IPS DF 19.7 (cell line): ENCODE data around the gene ATIC.
A peak's percentile ranks its signal among the peaks of the same experiment; 100 is the strongest.
"Not testable (repeated sequence)": the region's sequence is repeated elsewhere in the genome, so short reads cannot be mapped to it uniquely, and the experiment has no call there.

Source experiments
- DNase-seq: peaks from one replicate; pipeline ENCODE4 v3.0.0-alpha.2; 2013; ENCODE audit warnings: low read depth, low spot score

Gene ATIC

DNA sequence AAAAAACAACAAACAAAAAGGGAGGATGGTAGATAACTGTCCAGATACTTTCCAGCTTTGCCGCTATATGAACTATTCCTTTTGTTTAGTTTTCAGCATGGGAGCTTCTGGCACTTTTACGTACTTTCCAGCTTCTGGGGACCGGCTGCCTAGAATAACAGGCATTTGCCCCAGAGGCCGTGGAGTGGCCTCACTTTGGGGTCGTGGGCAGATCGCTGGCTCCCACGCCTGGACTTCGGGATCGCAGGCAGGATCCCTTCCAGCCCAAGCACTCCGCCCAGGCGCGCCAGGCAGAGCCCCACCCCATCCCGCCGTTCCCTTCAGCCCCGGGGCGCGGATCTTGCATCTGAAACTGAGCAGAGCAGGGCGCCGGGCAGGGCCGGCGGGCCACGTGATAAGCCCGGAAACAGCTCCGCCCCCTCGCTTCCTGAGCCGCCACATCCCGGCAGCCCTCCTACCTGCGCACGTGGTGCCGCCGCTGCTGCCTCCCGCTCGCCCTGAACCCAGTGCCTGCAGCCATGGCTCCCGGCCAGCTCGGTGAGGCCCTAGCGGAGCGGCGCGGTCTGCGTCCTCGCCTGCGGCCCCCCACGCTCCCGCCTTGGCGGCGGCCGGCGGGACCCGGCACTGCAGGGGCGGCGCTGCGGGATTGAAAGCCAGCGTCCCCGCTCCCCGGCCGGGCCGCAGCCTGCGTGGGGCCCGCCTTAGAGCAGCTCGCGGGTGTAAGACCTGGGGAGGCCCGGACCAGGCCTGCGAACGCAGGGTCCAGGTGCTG is at the start of gene ATIC:
Gene ATIC (plus strand): TSS at position 435 of the 772 bp plus-strand sequence. CDS start 84 bp downstream, at position 519.
- DNase-seq = peak; percentile 74

DNA sequence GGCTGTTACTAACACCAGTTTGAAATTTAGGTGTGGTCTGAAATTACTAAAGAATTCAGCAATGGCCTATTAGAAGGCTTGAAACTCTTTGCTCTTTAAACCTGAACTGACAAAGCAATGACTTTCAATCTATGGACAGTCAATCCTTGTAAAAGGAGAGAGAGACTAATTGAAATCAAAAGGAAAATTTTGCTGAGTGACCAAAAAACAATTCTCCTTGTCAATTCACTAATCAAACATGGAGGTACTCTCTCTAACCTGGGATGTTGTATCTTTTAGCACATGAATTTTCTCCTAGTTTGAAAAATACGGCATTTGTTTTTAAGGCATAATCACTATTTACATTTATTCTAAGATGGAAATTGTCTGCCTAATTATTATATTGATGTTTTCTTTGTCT is 49.6 kb upstream of the ATIC start:
- DNase-seq = no peak

DNA sequence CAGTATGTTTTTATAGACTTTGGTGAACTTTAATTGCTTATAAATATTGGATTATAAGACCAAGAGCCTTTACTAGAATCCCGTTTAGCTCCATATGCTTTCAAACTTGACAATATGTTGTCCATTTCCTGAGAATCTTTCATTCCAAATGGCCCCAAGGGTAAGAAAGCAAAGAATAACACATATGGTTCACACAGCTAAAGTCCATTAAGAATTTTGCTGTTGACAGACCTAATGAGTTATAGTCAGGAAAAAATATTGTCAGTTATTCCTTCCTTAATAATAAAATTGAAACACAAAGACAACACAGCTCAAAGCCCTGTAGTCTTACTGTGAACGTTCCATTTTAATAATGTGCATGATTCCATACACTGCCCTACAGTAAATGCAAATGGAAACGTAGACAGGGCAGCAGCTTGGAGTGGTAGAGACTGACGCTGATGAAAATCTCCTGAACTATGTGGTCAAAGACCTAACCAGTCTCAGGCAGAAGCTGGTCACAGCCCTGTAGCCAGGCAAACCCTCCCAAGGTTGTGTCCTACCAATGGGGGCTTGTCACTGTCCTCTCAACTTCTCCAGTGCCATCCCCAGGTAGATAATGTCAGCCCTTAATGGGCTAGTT is 49.0 kb upstream of the ATIC start:
- DNase-seq = no peak

DNA sequence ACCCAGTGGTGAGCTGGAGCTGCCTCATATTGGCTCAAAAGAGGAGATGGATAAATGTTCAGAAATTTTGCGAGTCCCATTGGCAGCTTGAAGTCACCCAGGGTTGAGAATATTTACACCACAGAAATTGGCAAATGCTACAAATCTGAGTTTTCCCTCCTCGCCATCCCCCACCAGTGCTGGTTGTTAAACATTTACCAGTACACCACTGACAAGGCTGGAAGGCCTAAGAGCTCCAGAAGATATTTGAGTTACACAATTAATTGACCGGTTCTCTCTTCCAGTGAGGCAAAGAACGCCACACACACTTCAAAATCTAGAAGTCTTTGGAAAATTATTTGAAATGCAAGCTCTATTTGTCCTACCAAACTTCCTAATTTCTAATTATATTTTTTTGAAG is 47.5 kb upstream of the ATIC start:
- no peak for DNase-seq

DNA sequence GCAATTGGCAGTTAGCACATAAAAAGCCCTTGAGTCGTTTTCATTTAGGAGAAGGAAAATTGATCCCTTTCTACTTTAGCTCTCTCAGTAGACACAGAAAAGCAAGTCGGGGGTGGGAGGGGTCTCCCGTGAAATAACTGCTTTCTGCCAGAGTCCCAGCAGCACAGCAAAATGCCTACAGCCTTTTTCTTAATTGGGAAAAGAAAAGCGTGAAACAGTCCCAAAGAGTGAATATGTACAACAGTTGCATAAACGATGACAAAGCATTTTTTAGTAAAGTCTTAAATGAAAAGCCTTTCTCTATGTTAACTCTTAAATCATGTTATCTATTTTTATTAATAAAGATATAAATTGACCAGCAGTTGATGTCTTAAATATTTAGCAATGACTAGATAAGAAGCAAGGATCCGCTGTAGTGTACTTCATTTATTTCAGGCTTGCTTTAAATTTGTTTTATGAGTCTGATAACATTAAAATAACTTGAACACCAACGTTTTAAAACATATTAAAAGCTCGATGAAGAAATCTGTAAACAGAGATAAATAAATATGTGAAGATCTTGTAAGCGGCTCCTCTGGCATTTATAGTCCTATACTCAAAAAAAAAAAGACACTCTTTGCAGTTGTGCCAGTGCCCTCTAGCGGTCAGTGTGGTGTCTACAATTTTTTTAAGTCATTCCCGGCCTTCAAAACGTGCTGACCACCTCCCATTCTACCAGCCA is 42.3 kb upstream of the ATIC start:
- DNase-seq = no peak

DNA sequence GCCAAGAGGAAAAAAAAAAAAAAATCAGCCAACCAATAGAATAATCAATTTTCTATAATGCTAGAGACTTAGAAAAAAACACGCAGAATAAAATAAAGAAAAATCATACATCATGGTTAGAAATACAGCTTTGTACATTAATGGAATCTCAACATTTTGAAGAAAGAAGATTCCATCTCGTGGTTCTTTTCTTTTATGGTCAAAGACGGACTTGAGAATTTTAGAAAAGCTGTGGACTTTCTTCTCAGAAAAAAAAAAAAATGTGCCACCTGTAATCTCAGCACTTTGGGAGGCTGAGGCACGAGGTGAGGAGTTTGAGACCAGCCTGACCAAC is 41.8 kb upstream of the ATIC start:
- DNase-seq = no peak

DNA sequence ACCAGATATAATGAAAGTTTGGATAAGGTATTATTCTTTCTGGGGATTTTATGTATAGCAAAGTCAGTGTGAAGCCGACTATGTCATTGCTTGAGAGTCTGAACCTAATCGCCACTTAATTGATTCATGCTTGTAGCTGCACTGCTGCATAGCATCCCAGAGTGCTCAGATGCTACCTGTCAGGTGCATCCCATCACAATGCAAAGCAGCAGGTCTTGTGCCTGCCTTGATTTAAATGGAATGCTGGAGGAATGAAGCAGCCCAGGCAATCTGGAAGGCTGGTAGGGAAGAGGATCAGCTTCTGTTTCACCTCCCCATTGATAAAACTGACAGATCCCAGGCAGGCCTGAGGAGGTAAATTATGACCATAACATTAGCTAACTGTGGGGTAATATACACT is 40.4 kb upstream of the ATIC start:
- peak; percentile 28 for DNase-seq

DNA sequence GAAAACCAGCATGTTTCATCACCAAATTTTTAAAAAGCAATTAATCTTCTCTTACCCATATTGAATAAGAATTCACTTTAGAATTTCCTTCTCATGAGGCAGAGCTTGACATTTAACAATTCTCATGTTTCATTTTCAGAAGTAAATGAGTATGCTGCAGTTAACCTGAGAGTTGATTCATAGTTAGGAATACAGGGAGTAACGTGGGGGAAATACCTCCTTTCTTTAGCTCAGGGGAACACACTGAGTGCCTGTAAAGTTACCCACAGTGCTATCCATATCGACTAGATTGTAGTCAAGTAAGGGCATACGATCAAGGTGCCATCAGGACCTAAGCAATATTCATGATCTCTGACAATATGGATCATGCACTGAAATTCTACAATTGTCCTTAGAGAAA is 38.9 kb upstream of the ATIC start:
- DNase-seq = no peak

DNA sequence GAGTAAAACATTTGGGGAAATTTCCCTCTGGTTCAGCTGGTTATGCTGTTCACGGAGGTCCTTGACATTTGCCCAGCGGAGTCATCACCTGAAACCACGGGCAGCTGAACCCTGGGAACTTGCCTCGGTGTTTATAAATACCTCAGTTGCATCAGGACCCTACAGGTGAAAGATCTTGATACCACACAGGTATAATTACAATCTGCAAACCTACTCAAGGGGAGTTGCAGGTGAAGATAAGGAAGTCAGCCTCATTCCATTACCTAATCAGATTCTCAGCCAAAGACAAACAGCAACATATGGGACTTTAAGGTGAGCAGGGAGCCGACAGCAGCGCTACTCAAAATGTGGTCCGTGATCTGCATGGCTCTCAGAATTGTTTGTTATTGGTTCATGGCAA is 37.0 kb upstream of the ATIC start:
- DNase-seq = no peak

DNA sequence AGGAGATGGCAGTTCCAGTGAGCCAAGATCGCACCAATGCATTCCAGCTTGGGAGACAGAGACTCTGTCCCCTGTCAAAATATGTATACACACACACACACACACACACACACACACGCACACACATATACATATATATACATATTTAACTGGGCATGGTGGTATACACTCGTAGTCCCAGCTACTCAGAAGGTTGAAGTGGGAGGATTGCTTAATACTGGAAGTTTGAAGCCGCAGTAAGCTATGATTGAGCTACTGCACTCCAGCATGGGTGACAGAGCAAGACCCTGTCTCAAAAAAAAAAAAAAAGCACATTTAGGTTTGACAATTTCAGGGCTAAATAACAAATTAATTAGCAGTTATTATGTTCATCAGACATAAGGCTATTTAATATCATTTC is 36.0 kb upstream of the ATIC start:
- DNase-seq = no peak

DNA sequence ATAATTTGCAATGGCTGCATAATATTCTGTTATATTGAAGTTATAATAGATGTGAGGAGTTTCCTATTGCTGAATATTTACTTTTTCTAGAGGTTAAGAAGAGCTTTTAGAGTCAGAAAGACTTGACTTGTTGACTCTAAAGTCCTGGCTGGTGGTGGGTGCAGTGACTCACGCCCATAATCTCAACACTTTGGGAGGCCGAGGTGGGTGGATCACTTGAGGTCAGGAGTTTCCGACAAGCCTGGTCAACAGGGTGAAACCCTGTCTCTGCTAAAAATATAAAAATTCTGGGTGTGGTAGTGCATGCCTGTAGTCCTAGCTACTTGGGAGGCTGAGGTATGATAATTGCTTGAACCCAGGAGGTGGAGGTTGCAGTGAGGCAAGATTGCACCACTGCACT is 33.9 kb upstream of the ATIC start:
- DNase-seq = no peak

DNA sequence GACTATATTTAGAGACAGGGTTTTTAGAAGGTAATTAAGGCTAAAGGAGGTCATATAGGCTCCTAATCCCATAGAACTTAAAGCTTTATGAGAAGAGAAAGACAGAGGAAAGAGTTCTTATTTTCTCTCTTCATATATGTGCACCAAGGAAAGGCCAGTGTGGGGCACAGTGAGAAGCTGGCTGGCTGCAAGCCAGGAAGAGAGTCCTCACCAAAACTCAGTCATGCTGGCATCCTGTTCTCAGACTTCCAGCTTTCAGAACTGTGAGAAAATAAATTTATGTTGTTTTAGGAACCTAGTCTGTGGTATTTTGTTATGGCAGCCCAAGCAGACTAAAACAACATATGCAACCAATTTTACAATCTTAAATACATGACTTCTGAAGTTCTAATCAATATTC is 31.5 kb upstream of the ATIC start:
- DNase-seq = no peak

DNA sequence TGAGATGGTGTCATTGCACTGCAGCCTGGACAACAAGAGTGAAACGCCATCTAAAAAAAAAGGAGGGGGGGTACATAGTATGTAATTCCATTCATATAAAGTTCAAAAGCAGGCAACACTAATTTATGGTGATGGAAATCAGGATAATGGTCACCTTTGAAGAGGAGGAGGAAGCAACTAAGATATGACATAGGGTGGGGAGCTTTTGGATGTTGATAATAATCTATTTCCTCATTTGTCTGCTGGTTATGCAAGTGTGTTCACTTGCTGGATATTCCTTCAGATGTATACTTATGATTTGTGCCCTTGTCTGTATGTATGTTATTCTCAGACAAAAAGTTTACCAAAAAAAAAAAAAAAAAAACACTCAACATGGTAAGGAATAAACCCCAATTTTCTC is 28.6 kb upstream of the ATIC start:
- DNase-seq = no peak

DNA sequence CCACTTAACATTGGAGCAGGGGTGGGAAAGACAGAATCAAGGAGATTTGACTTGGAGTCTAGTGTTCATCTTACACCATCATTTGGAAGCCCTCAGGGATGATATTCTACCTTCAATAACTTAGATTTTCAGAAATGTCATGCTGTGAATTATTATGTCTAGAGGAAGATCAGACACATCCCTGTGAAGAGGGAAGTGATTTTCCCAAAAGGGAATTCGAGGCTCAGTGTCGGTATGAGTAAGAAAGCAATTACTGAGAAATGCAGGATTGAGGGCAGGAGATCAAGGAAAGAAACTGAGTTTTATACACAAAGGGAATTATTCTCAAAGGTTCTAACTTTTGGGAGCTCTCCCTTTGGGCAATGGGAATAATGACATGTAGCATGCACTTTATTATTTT is 25.6 kb upstream of the ATIC start:
- no peak for DNase-seq

DNA sequence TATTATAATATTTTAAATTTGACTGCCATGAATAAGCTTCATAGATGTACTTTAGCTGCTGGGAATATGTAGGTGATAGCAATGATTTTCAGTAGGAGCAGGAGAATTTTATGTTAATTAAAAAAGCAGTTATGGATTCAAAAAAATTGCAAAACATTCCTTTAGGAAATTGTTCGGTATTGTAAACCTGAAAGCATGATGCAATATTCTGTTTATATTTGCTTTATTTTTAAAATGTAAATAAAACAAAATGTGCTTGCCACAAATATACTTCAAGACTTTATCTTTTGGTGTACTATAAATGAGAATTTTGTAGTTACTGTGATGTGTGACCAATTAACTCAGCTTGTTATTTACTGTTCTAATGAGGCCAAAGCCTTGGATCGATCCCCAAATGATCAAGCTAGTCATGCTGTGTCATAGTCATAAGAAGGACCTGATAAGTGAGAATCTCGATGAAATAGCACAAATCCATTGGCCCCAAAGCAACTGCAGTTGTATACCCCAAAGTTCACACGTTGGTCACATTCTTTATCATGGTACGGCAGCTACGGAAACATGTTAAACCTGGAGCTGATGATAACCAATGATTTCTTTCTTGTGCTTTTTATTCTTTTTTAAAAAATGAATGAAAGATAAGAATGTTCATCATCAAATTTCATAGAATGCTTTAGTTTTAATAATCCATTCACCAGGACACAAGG is 23.6 kb upstream of the ATIC start:
- no peak for DNase-seq

DNA sequence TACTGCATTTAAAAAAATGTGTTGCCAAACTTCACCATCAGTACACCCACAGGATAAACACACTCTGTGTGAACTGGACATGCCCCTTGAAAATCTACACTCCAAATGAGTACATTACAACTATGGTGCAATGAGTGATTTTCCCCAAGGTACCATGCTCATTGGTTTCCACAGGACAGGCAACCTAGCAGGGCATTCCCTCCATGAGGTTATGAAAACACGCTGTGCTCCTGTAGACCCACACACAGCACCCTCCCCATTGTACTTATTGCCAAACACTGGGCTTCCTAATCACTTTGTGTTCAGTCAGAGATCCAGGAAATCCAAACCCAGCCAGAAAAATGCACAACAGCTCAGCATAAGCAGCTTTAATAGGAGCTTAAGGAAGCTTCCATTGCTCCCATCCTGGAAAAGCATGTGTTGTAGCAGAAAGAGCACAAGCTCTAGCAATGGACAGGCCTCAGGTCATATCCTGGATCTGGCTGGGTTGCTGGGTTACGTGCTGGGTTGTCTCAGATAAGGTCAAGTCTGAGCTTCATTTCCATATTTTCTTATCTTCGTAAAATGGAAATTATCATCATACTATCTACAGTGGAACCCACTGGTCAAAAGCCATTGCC is 20.8 kb upstream of the ATIC start:
- no peak for DNase-seq

DNA sequence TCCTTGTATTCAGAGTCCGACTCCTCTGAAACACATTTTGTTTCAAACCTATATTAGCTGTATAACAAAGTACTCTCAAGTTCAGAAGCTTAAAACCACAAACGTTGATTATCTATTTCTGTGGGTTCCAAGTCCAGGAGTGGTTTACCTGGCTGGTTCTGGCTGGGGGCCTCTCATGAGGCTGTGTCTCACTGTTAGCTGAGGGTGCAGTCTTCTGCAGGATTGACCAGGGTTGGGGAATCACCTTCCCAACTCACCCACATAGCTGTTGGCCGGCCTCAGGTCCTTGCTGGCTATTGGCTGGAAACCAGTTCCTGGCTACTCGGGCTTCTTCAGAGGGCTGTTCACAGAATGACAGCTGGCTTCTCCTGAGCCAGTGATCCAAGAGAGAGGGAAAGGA is 18.0 kb upstream of the ATIC start:
- DNase-seq = no peak

DNA sequence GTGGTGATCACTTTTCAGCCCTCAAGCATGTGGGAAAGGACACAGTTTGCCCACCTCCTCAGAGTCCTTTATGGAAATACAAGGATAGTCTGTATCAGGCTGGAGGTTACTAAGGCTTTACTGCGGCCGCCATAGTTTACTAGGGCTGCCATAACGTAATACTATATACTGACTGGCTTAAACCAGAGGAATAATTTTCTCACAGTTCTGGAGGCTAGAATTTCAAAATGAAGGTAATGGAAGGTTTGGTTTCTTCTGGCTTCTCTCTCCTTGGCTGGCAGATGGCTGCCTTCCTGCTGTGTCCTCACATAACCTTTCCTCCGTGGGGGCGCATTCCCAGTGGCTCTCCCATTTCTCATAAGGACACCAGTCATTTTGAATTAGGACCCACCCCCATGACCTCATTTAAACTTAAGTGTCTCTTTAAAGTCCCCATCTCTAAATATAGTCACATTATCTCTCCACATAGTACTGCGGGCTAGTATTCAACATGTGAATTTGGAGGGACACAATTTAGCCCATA is 12.5 kb upstream of the ATIC start:
- no peak for DNase-seq

DNA sequence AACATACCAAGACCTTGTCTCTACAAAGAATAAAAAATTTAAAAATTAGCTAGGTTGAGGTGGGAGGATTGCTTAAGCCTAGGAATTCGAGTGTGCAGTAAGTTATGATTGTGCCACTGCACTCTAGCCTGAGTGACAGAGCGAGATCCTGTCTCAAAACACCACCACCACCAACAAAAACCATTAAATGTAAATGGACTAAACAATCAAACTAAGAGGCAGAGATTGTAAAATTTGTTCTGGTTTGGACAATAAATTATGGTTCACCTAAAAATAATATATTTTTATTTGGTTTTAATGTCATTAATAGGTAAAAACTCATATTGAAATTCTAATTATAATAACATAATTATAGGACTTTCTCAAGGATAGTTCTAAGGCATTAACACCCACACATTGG is 9.9 kb upstream of the ATIC start:
- DNase-seq = no peak

DNA sequence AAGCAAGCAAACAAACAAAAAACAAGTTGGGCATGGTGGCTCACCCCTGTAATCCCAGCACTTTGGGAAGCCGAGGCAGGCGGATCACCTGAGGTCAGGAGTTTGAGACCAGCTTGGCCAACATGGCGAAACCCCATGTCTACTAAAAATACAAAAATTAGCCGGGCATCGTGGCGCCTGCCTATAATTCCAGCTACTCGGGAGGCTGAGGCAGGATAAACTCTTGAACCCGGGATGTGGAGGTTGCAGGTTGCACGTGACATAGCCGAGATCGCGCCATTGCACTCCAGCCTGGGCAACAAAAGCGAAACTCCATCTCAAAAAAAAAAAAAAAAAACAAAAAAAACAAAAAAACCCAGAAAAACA is 617 bp upstream of the ATIC start:
- not testable (repeated sequence) for DNase-seq

DNA sequence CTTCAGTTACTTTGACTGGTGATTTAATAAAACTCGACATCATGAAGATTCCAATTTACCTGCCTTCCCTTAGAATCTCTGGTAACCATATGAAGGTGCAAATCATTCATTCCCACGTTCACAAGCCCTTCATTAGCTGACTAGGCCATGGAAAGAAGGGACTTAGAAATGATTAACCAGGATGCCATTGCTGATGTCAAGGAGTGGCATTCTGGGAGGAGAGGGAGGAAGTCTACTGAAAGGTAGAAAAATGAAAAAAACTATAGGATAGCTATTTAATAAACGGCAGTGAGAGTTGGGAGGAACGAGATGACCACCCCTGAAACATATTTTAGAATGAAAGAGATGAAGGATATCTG is 1.4 kb downstream of the ATIC start:
- no peak for DNase-seq

DNA sequence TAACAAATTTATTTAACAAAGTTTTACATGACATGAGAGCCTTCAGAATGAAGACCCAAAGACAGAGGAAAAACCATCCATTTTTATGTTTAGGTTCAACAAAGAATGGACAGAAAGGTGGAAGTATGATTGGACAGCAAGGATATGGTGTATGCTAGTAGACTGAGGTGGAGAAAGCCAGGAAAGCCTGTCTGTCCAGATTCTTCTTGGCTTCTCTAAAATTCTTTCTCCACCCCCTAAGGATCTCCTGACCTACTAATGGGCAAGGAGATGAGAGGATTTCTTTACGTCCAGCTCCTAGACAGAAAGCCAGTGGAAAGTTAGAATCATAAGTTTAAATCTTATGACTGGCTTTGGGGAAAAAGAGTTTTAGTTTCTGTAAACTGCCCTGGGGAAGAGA is 3.0 kb downstream of the ATIC start:
- DNase-seq = no peak
